Right hindlimb (tissue), 1 donor: ENCODE measurements around the gene ETF1.
A peak's percentile ranks its signal among the peaks of the same experiment; 100 is the strongest.
"Not testable (repeated sequence)": the region's sequence is repeated elsewhere in the genome, so short reads cannot be mapped to it uniquely, and the experiment has no call there.

Source experiments
- DNase-seq: peaks from one replicate; pipeline ENCODE4 v3.0.0-alpha.2; 2018

Gene ETF1

GRCh38 chr5:138488481-138488945, 54.5 kb downstream of the ETF1 start:
- DNase-seq: no peak

GRCh38 chr5:138482638-138483037, 60.4 kb downstream of the ETF1 start:
- DNase-seq: no peak

- no peak for DNase-seq
Observed at GRCh38 chr5:138476918-138477317, 66.1 kb downstream of the ETF1 start.

GRCh38 chr5:138473151-138473550, 69.9 kb downstream of the ETF1 start:
- not testable (repeated sequence) for DNase-seq

GRCh38 chr5:138472353-138472752, 70.7 kb downstream of the ETF1 start:
- DNase-seq: no peak

GRCh38 chr5:138471052-138471361, 72.0 kb downstream of the ETF1 start:
- DNase-seq: no peak

GRCh38 chr5:138470322-138471051, 72.5 kb downstream of the ETF1 start:
- peak; percentile 72 for DNase-seq

GRCh38 chr5:138469540-138470321, 73.3 kb downstream of the ETF1 start:
- peak; percentile 89 for DNase-seq

GRCh38 chr5:138468966-138469539, 74.0 kb downstream of the ETF1 start:
- DNase-seq: no peak

- peak; percentile 38 for DNase-seq
Observed at GRCh38 chr5:138468133-138468965, 74.7 kb downstream of the ETF1 start.

GRCh38 chr5:138467711-138468132, 75.3 kb downstream of the ETF1 start:
- peak; percentile 34 for DNase-seq

GRCh38 chr5:138466900-138467710, 75.9 kb downstream of the ETF1 start:
- DNase-seq: peak; percentile 51

GRCh38 chr5:138466125-138466899, 76.7 kb downstream of the ETF1 start:
- DNase-seq: peak; percentile 49

- peak; percentile 98 for DNase-seq
Observed at GRCh38 chr5:138465261-138466124, 77.5 kb downstream of the ETF1 start, which contains the start of gene EGR1. Gene EGR1, plus strand, starts transcription at chr5:138465479. Its CDS starts 283 bp downstream, at chr5:138465762.

GRCh38 chr5:138464388-138465260, 78.4 kb downstream of the ETF1 start:
- peak; percentile 99 for DNase-seq

- peak; percentile 98 for DNase-seq
Observed at GRCh38 chr5:138464008-138464387, 79.0 kb downstream of the ETF1 start.

GRCh38 chr5:138463419-138464007, 79.5 kb downstream of the ETF1 start:
- no peak for DNase-seq

- DNase-seq: no peak
Observed at GRCh38 chr5:138461343-138462125, 81.5 kb downstream of the ETF1 start.
